ENCODE measurements around the gene BEX1.

Gene BEX1

GRCh38 chrX:103100484-103100883 is 36.5 kb upstream of the BEX1 start:
- Histone ChIP-seq H3K27ac (no peak overlapping the region), H3K36me3 (no peaks in the 10 kb centered on the region), H3K27me3 (ENCODE audit: insufficient read depth, low read depth, severe bottlenecking) (peaks cover 71% of the 10 kb centered on the region), H3K9me3 (ENCODE audit: severe bottlenecking) (no peaks in the 10 kb centered on the region), H3K4me3 (ENCODE audit: low read depth, low read length) (no peak overlapping the region)
- TF ChIP-seq, protein P1, sequence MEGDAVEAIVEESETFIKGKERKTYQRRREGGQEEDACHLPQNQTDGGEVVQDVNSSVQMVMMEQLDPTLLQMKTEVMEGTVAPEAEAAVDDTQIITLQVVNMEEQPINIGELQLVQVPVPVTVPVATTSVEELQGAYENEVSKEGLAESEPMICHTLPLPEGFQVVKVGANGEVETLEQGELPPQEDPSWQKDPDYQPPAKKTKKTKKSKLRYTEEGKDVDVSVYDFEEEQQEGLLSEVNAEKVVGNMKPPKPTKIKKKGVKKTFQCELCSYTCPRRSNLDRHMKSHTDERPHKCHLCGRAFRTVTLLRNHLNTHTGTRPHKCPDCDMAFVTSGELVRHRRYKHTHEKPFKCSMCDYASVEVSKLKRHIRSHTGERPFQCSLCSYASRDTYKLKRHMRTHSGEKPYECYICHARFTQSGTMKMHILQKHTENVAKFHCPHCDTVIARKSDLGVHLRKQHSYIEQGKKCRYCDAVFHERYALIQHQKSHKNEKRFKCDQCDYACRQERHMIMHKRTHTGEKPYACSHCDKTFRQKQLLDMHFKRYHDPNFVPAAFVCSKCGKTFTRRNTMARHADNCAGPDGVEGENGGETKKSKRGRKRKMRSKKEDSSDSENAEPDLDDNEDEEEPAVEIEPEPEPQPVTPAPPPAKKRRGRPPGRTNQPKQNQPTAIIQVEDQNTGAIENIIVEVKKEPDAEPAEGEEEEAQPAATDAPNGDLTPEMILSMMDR (IDR thresholded peaks at IDR 0.05; ENCODE audit: low read depth, low read length): no peak
- DNase-seq: no peak

GRCh38 chrX:103099691-103100090 is 35.7 kb upstream of the BEX1 start:
- no peak for DNase-seq
- Histone ChIP-seq H3K36me3 (no peaks in the 10 kb centered on the region), H3K27ac (no peak overlapping the region), H3K27me3 (ENCODE audit: insufficient read depth, low read depth, severe bottlenecking) (peaks cover 76% of the 10 kb centered on the region), H3K4me3 (ENCODE audit: low read depth, low read length) (no peak overlapping the region), H3K9me3 (ENCODE audit: severe bottlenecking) (no peaks in the 10 kb centered on the region)
- TF ChIP-seq, protein P1 (IDR thresholded peaks at IDR 0.05; ENCODE audit: low read depth, low read length): no peak

DNA sequence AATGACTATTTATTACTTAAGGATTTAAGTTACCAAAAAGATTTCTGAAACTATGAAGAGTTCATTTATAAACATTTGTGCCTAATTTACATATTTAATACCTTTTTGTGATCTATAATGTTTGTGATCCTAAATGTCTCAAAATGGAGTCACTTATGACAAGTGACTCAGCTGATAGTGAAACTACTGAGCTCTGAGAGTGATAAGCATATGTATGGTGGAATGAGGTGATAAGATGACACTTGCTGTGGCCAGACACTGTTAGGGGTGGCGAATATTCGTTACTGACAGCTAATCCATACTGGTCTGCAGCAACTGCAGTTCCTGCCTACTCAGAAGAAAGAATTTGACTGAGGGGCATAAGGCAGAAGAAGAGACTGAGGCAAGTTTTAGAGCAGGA is 34.5 kb upstream of the BEX1 start:
- DNase-seq: no peak
- no peak overlapping the region for H3K27ac ChIP-seq
- H3K27me3 ChIP-seq (ENCODE audit: insufficient read depth, low read depth, severe bottlenecking): peaks cover 77% of the 10 kb centered on the region
- H3K36me3 ChIP-seq: no peaks in the 10 kb centered on the region
- H3K9me3 ChIP-seq (ENCODE audit: severe bottlenecking): no peaks in the 10 kb centered on the region
- TF ChIP-seq, protein P1 (IDR thresholded peaks at IDR 0.05; ENCODE audit: low read depth, low read length): no peak
- no peak overlapping the region for H3K4me3 ChIP-seq (ENCODE audit: low read depth, low read length)

GRCh38 chrX:103092942-103093341 is 29.0 kb upstream of the BEX1 start, which contains the start of gene NXF3:
Gene NXF3 (minus strand): TSS chrX:103093143. CDS start chrX:103093023, 120 bp downstream.
- Histone ChIP-seq H3K27ac (no peak within 1 kb of the TSS), H3K9me3 (ENCODE audit: severe bottlenecking) (no peaks in the 10 kb centered on the region), H3K36me3 (no peaks in the 10 kb centered on the region), H3K27me3 (ENCODE audit: insufficient read depth, low read depth, severe bottlenecking) (peaks cover 57% of the 10 kb centered on the region), H3K4me3 (ENCODE audit: low read depth, low read length) (no peak within 1 kb of the TSS)
- no peak for DNase-seq
- TF ChIP-seq, protein P1 (IDR thresholded peaks at IDR 0.05; ENCODE audit: low read depth, low read length): no peak

DNA sequence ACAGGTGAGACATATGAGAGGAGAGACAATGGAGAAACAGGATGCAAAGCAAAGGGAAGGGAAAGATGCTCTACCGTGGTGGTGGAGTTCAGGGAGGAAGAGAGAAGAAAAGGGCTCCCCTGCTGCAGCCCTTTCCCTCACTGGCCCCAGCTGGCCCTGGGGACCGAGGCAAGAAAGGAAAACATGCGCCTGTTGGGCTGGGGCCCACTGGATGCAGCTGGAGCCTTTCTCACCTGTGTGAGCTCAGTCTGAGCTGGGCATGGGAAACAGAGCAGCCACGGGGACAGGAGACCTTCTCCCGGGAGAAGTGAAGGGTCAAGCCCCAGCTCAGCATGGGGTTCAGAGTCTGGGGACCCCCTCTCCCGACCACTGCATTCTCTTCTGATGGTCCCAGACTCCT is 17.1 kb upstream of the BEX1 start:
- peaks cover 59% of the 10 kb centered on the region for H3K27me3 ChIP-seq (ENCODE audit: insufficient read depth, low read depth, severe bottlenecking)
- H3K36me3 ChIP-seq: no peaks in the 10 kb centered on the region
- TF ChIP-seq, protein P1 (IDR thresholded peaks at IDR 0.05; ENCODE audit: low read depth, low read length): no peak
- no peaks in the 10 kb centered on the region for H3K9me3 ChIP-seq (ENCODE audit: severe bottlenecking)
- no peak for DNase-seq
- H3K27ac ChIP-seq: no peak overlapping the region
- no peak overlapping the region for H3K4me3 ChIP-seq (ENCODE audit: low read depth, low read length)

GRCh38 chrX:103073467-103073866 is 9.5 kb upstream of the BEX1 start:
- Histone ChIP-seq H3K9me3 (ENCODE audit: severe bottlenecking) (no peaks in the 10 kb centered on the region), H3K27me3 (ENCODE audit: insufficient read depth, low read depth, severe bottlenecking) (peaks cover 59% of the 10 kb centered on the region), H3K4me3 (ENCODE audit: low read depth, low read length) (no peak overlapping the region), H3K36me3 (no peaks in the 10 kb centered on the region), H3K27ac (no peak overlapping the region)
- TF ChIP-seq, protein P1 (IDR thresholded peaks at IDR 0.05; ENCODE audit: low read depth, low read length): no peak
- no peak for DNase-seq

All from WERI-Rb-1 (cell line).